OCI-LY7 (cell line): ENCODE results near the gene ENOX1. TPM values are rescaled to one million over a fixed set of nuclear protein-coding genes. Genes with fewer than 3 reads are reported as not detected.

Experiments
- BruUV-seq: library from RNA; stranded (reverse); fragments of 400-500 nt; replicated peaks from 2 replicates; lab custom pipeline; 2021; lab: Mats Ljungman, UMichigan
- CTCF ChIA-PET: fragments of 300-600 bp; sonication (Branson Sonifier 250); formaldehyde crosslinking; loops from one replicate; lab custom pipeline; 2022; ENCODE audit warnings: antibody characterized with exemption; ENCODE audit not compliant: unreplicated experiment; lab: Charles Lee
- POLR2A ChIA-PET: fragments of 300-600 bp; sonication (Branson Sonifier 250); formaldehyde crosslinking; loops from one replicate; lab custom pipeline; 2022; ENCODE audit warnings: antibody characterized with exemption; lab: Charles Lee
- DNase-seq: peaks from one replicate; pipeline ENCODE4 v3.0.0-alpha.2; 2015; ENCODE audit warnings: low spot score
- H2AFZ ChIP-seq: fragments of 200-600 bp; sonication (generic), shearing (Covaris generic); 2 replicates; pipeline ENCODE4 v1.6.1; 2014; ENCODE audit warnings: mild to moderate bottlenecking, antibody characterized with exemption, low read length, moderate library complexity
- H3K27ac ChIP-seq: fragments of 200-600 bp; sonication (generic); 2 replicates; pipeline ENCODE4 v1.5.1; 2014; ENCODE audit warnings: mixed run types, low read depth, mild to moderate bottlenecking, moderate library complexity, low read length, inconsistent platforms; ENCODE audit not compliant: poor library complexity, severe bottlenecking
- H3K36me3 ChIP-seq: fragments of 200-600 bp; sonication (generic); 2 replicates; pipeline ENCODE4 v1.6.1; 2014; ENCODE audit warnings: mild to moderate bottlenecking, antibody characterized with exemption, low read length, moderate library complexity, mixed read lengths; ENCODE audit not compliant: insufficient read depth
- H3K4me1 ChIP-seq: fragments of 200-600 bp; sonication (generic); 2 replicates; pipeline ENCODE4 v1.5.1; 2014; ENCODE audit warnings: mild to moderate bottlenecking, low read length; ENCODE audit not compliant: insufficient read depth, poor library complexity, severe bottlenecking
- H3K4me2 ChIP-seq: fragments of 200-600 bp; sonication (generic); 2 replicates; pipeline ENCODE4 v1.6.1; 2014; ENCODE audit warnings: mild to moderate bottlenecking, low read length
- H3K4me3 ChIP-seq: fragments of 200-600 bp; sonication (generic); 2 replicates; pipeline ENCODE4 v1.5.1; 2014; ENCODE audit warnings: mild to moderate bottlenecking, low read depth, low read length; ENCODE audit not compliant: poor library complexity, severe bottlenecking
- H3K79me2 ChIP-seq: fragments of 200-600 bp; sonication (generic); 2 replicates; pipeline ENCODE4 v1.6.1; 2016; ENCODE audit warnings: low read depth, mild to moderate bottlenecking, low read length, moderate library complexity, mixed read lengths; ENCODE audit not compliant: insufficient read depth
- H3K9me2 ChIP-seq: fragments of 200-600 bp; sonication (generic); 2 replicates; pipeline ENCODE4 v1.6.1; 2016; ENCODE audit warnings: mild to moderate bottlenecking, low read length, mixed read lengths; ENCODE audit not compliant: insufficient read depth
- H3K9me3 ChIP-seq: fragments of 200-600 bp; sonication (generic); 2 replicates; pipeline ENCODE4 v1.6.1; 2014; ENCODE audit warnings: mild to moderate bottlenecking, mixed run types, low read length, mixed read lengths
- H4K20me1 ChIP-seq: fragments of 200-600 bp; sonication (generic); 2 replicates; pipeline ENCODE4 v1.6.1; 2014; ENCODE audit warnings: mild to moderate bottlenecking, antibody characterized with exemption, low read length, moderate library complexity, mixed read lengths; ENCODE audit not compliant: insufficient read depth
- EZH2phosphoT487 ChIP-seq: fragments of 200-600 bp; sonication (generic); IDR thresholded peaks from 2 replicates; pipeline ENCODE4 v1.6.1; 2018; ENCODE audit warnings: low read depth, borderline replicate concordance, mild to moderate bottlenecking, mixed run types, antibody characterized with exemption, low read length, moderate library complexity, mixed read lengths
- intact Hi-C: fragments of 100-400 bp; cut with micrococcal nuclease; formaldehyde crosslinking; loops from one replicate; pipeline ENCODE4 v1.10.0; 2022; ENCODE audit not compliant: unreplicated experiment
- total RNA-seq, 2 experiments: library from RNA; depleted of rRNA in 1 of 2; stranded (reverse); fragments of >200 nt in 1 of 2; shearing (Covaris generic) in 1 of 2; gene quantifications; 2 replicates each; pipeline ENCODE4 v1.2.3, GENCODE V29; 2014 to 2022
- TF ChIP-seq, protein P1 (sequence below): fragments of 200-600 bp; sonication (generic); conservative IDR thresholded peaks from 2 replicates; pipeline ENCODE4 v1.5.1; 2014; ENCODE audit warnings: mild to moderate bottlenecking, antibody characterized with exemption, low read length, moderate library complexity, mixed read lengths

ENOX1 gene
- total RNA-seq, 2 experiments from 2014 or later = 0.03 TPM; not detected in 1

DNA sequence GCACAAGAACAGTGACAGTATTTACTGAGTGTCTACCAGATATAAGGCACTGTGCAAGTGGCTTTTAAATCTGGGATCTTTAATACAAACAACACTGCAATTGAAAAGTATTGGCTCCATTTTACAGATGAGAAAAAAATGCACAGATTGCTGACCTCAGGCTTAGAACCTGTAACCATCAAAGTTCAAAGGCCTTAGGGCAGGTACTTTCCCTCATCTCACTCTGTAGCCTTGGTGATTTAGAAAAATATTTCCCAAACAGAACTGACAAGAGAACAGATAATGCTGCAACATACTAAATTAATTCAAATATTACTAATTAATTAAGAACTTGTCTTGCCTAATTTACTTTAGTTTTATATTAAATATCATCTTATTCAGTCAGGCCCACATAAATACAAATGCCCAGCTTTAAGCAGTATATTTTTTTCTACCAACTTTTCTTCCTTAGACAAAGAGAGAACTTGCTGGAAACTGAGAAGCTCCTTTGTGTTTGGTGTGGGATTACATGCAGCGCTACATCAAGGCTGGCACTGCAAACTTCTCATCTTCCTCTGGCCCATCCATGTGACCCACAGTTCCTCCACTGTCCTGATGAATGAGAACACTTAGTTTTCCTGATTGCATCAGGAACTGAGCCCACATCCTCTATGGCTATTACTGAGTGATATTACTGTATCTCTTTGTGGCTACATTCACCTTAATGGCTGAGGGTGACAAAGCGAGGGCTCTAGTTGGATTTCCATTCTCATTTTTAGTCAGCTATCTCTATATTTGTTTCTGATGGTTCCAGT is 302.1 kb downstream of the ENOX1 start:
- Histone ChIP-seq H3K79me2 (no peaks in the 10 kb centered on the region), H3K36me3 (no peaks in the 10 kb centered on the region), H3K9me3 (no peaks in the 10 kb centered on the region), H2AFZ (no peak overlapping the region), H3K4me3 (no peak overlapping the region), H4K20me1 (no peaks in the 10 kb centered on the region), H3K4me2 (no peak overlapping the region), H3K4me1 (no peaks in the 10 kb centered on the region), H3K9me2 (no peaks in the 10 kb centered on the region), H3K27ac (no peak overlapping the region)
- CTCF ChIA-PET = no interaction called here
- no peak for TF ChIP-seq EZH2phosphoT487
- TF ChIP-seq, protein P1, sequence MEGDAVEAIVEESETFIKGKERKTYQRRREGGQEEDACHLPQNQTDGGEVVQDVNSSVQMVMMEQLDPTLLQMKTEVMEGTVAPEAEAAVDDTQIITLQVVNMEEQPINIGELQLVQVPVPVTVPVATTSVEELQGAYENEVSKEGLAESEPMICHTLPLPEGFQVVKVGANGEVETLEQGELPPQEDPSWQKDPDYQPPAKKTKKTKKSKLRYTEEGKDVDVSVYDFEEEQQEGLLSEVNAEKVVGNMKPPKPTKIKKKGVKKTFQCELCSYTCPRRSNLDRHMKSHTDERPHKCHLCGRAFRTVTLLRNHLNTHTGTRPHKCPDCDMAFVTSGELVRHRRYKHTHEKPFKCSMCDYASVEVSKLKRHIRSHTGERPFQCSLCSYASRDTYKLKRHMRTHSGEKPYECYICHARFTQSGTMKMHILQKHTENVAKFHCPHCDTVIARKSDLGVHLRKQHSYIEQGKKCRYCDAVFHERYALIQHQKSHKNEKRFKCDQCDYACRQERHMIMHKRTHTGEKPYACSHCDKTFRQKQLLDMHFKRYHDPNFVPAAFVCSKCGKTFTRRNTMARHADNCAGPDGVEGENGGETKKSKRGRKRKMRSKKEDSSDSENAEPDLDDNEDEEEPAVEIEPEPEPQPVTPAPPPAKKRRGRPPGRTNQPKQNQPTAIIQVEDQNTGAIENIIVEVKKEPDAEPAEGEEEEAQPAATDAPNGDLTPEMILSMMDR = no peak
- POLR2A ChIA-PET = interaction anchor here (0.6 kb wide), 1 partner anchor 496 kb away, joined by 6 read pairs; no protein-coding TSS in a partner anchor
- intact Hi-C loops = no loop called here
- DNase-seq = no peak
- no TSS peak for BruUV-seq

DNA sequence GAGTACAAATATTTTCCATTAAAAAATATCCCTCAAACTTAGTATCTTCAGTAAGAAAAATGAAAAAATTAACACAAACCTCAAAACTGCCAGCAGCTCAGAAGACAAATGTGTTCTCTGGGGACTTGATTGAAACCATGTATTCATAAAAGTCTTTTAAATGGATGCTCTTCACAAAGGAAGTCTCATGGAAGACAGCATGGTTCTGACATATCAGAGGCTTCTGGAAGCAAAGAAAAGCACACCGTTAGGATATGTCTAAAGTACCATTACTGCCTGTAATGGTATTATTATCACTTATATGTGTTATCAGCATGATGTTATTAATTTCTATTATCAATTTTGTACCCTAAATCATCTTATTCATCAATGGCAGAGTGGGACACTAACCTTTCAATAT is 302.8 kb downstream of the ENOX1 start:
- H3K9me3 ChIP-seq = no peaks in the 10 kb centered on the region
- POLR2A ChIA-PET = no interaction called here

More for the DNA sequence above, 302.8 kb downstream of the ENOX1 start:
- TF ChIP-seq, protein P1 = no peak
- TF ChIP-seq EZH2phosphoT487 = no peak
- Histone ChIP-seq H3K27ac (no peak overlapping the region), H3K4me1 (no peaks in the 10 kb centered on the region), H4K20me1 (no peaks in the 10 kb centered on the region), H3K79me2 (no peaks in the 10 kb centered on the region), H2AFZ (no peak overlapping the region), H3K9me2 (no peaks in the 10 kb centered on the region), H3K4me2 (no peak overlapping the region), H3K4me3 (no peak overlapping the region), H3K36me3 (no peaks in the 10 kb centered on the region)
- intact Hi-C loops = no loop called here
- no TSS peak for BruUV-seq
- DNase-seq = no peak
- CTCF ChIA-PET = no interaction called here
